Suppressor macrophage (primary cell): ENCODE measurements around the gene ZNF831.
A peak's percentile ranks its signal among the peaks of the same experiment; 100 is the strongest.

Source experiments
- DNase-seq, 4 experiments: peaks; one replicate each; pipeline ENCODE4 v3.0.0-alpha.2; 2020 to 2022

The ZNF831 gene

GRCh38 chr20:59217173-59217572 lies 53.6 kb downstream of the ZNF831 start:
- DNase-seq: no peak

- no peak for DNase-seq
These were observed 54.2 kb downstream of the ZNF831 start for GRCh38 chr20:59217794-59218280.

GRCh38 chr20:59219211-59219610 lies 55.6 kb downstream of the ZNF831 start:
- no peak for DNase-seq

- DNase-seq: no peak
These were observed 56.5 kb downstream of the ZNF831 start for GRCh38 chr20:59220161-59220560.

- no peak for DNase-seq
These were observed 57.6 kb downstream of the ZNF831 start for GRCh38 chr20:59221049-59221706.

GRCh38 chr20:59221707-59222252 lies 58.2 kb downstream of the ZNF831 start:
- no peak for DNase-seq

GRCh38 chr20:59222253-59223181 lies 58.9 kb downstream of the ZNF831 start:
- DNase-seq: peak; percentile 78 to 91 (median 87)

GRCh38 chr20:59223182-59223601 lies 59.6 kb downstream of the ZNF831 start:
- peak in 1 of 4 experiments; percentile 13 for DNase-seq

- no peak for DNase-seq
These were observed 60.1 kb downstream of the ZNF831 start for GRCh38 chr20:59223750-59224149.

GRCh38 chr20:59224236-59224635 lies 60.6 kb downstream of the ZNF831 start:
- DNase-seq: no peak

GRCh38 chr20:59230385-59230784 lies 66.8 kb downstream of the ZNF831 start:
- no peak for DNase-seq

GRCh38 chr20:59231124-59231804 lies 67.6 kb downstream of the ZNF831 start:
- no peak for DNase-seq

GRCh38 chr20:59232618-59233017 lies 69.0 kb downstream of the ZNF831 start:
- no peak for DNase-seq

- DNase-seq: no peak
These were observed 71.6 kb downstream of the ZNF831 start for GRCh38 chr20:59235226-59235625.

GRCh38 chr20:59240006-59240405 lies 76.4 kb downstream of the ZNF831 start:
- DNase-seq: no peak

GRCh38 chr20:59242714-59243626 lies 79.3 kb downstream of the ZNF831 start:
- DNase-seq: peak in 1 of 4 experiments; percentile 28

GRCh38 chr20:59246691-59247400 lies 83.2 kb downstream of the ZNF831 start:
- DNase-seq: no peak

- peak; percentile 9 to 71 (median 42) for DNase-seq
These were observed 84.4 kb downstream of the ZNF831 start for GRCh38 chr20:59247731-59248684.

- no peak for DNase-seq
These were observed 86.7 kb downstream of the ZNF831 start for GRCh38 chr20:59250293-59250692.

GRCh38 chr20:59253325-59253724 lies 89.7 kb downstream of the ZNF831 start:
- peak in 2 of 4 experiments; percentile 16 to 22 for DNase-seq
